HG02840 (cell line): ENCODE results near the gene VGLL2.

Experiments used
- ATAC-seq: cut with Tn5 transposase; IDR thresholded peaks from one replicate; pipeline ENCODE4 v1.9.1; 2021; ENCODE audit warnings: mild to moderate bottlenecking, moderate library complexity, moderate number of reproducible peaks; ENCODE audit not compliant: unreplicated experiment, low FRiP score

VGLL2 gene

DNA sequence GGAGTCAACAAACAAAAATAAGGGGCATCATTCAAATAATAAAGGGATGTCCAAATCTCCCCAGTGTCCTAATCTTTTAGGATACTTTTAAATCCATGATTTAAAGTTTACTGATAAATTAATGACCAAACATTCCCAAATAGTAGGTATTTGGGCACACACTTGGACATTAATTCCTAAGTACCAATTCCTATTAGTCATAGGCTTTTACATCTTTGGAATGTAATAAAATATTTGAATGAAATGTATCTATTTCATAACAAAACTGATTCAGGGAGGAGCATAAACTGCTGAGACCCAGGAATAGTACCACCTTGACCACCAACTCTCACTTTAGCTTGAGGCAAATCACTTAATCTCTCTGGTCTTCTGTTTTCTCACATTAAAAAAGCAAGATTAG lies 44.3 kb downstream of the VGLL2 start:
- no peak for ATAC-seq

DNA sequence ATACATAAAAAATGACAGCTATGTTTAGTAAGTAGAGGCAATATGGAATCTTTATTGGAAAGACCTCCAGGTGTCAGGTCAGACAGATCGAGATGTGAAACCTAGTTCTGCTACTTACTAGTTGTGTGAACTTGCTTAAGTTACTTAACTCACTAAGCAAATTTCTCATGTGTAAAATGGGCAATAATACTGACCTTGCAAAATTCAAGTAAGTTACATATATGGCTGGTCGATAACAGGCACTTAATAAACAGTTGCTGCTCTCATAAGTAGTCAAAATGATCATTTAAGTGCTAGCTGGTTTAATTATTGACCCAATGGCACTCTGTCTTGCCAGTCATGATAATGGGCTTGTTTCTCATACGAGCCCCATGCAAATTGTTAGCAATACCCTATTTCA lies 46.0 kb downstream of the VGLL2 start:
- ATAC-seq: no peak

DNA sequence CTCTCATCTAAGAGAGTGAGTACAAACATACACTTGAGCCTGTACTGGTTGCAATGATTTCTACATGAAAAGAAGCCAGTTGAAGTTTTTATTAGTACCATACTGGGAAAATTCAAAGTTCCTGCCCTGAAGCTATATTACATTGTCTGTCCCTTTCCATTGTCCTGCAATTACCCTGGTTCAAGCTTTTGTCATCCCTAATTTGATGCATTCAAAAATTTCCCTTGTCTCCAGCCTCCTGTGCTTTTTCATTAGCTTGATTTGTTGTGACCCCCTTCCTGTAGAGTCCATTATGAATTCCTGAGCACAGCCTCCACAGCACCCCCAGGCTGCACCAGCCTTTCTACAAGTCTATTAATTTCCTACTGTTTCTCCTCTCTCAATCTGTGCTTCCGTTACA lies 46.4 kb downstream of the VGLL2 start:
- no peak for ATAC-seq

DNA sequence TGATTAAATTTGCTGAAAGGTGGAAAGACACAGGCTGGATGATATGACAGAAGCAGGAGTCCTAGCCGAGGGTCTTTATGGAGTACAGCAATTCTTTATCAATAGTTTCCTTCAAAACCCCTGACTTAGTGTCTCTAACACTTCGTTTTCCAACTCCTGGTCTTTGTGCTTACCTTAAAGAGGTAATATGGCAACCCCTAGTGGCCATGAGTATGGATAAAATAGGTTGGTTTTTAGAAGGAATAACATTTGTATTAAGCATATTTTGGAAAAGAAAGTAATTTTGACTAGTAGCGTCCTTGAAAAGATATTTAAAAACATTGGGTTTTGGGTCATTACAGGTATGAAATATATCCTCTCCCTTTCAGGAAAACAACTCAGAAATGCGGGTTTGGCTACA lies 51.9 kb downstream of the VGLL2 start:
- no peak for ATAC-seq
